ENCODE results near the gene EIF4B. TPM values are rescaled to one million over a fixed set of nuclear protein-coding genes. Genes with fewer than 3 reads are reported as not detected.

Gene EIF4B
- total RNA-seq, result 743 TPM
- polyA plus RNA-seq, result 246 TPM

GRCh38 chr12:53005986-53006809 lies at the start of gene EIF4B:
Gene EIF4B, plus strand, starts transcription at chr12:53006456. Its CDS starts 28 bp downstream, at chr12:53006484.
- DNase-seq (ENCODE audit: extremely low spot score), result peak; percentile 98
- Histone ChIP-seq H3K36me3 (ENCODE audit: insufficient read depth) (no peaks in the 10 kb centered on the region), H3K27ac (ENCODE audit: low read depth) (peak within 1 kb of the TSS; percentile 40), H3K4me1 (ENCODE audit: insufficient read depth) (peaks cover 2% of the 10 kb centered on the region), H3K4me3 (ENCODE audit: low read depth, low read length) (peak within 1 kb of the TSS; percentile 80)
- WGBS, result under 1% methylated on average over 64 of the region's 64 CpGs

DNA sequence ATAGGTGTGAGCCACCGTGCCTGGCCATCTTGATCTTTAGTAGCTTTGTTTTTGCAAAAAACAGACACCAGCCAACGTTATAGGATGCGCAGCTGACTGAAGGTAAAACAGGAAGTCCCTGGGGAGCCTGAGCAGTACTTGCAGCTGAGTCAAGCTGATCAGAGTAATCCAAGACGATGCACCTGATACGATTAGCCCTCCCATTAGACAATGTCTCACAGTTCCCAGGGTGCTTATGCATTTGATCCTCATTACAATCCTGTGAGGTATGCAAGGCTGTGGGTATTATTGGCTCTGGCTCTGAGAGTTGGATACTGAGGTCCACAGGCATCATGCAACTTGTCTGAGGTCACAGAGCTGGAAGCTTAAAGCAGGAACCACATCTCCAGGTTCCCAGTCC lies 49.3 kb upstream of the EIF4B start:
- DNase-seq (ENCODE audit: extremely low spot score), result no peak
- Histone ChIP-seq H3K4me1 (ENCODE audit: insufficient read depth) (no peaks in the 10 kb centered on the region), H3K36me3 (ENCODE audit: insufficient read depth) (no peaks in the 10 kb centered on the region), H3K4me3 (ENCODE audit: low read depth, low read length) (no peak overlapping the region), H3K27ac (ENCODE audit: low read depth) (no peak overlapping the region)
- 54% methylated on average over 5 of the region's 5 CpGs for WGBS

GRCh38 chr12:52964556-52965336 lies 41.5 kb upstream of the EIF4B start:
- H3K27ac ChIP-seq (ENCODE audit: low read depth), result no peak overlapping the region
- WGBS, result 35% methylated on average over 19 of the region's 19 CpGs
- no peak for DNase-seq (ENCODE audit: extremely low spot score)
- H3K4me1 ChIP-seq (ENCODE audit: insufficient read depth), result no peaks in the 10 kb centered on the region
- no peaks in the 10 kb centered on the region for H3K36me3 ChIP-seq (ENCODE audit: insufficient read depth)
- no peak overlapping the region for H3K4me3 ChIP-seq (ENCODE audit: low read depth, low read length)

- no peaks in the 10 kb centered on the region for H3K4me1 ChIP-seq (ENCODE audit: insufficient read depth)
- H3K27ac ChIP-seq (ENCODE audit: low read depth), result no peak overlapping the region
- H3K36me3 ChIP-seq (ENCODE audit: insufficient read depth), result no peaks in the 10 kb centered on the region
- WGBS, result 5% methylated on average over 28 of the region's 28 CpGs
- peak overlapping the region; percentile 33 for H3K4me3 ChIP-seq (ENCODE audit: low read depth, low read length)
- no peak for DNase-seq (ENCODE audit: extremely low spot score)
Measured at GRCh38 chr12:52965337-52965731, 40.9 kb upstream of the EIF4B start.

- no peaks in the 10 kb centered on the region for H3K4me1 ChIP-seq (ENCODE audit: insufficient read depth)
- H3K4me3 ChIP-seq (ENCODE audit: low read depth, low read length), result no peak overlapping the region
- WGBS, result 70% methylated on average over 12 of the region's 12 CpGs
- no peaks in the 10 kb centered on the region for H3K36me3 ChIP-seq (ENCODE audit: insufficient read depth)
- H3K27ac ChIP-seq (ENCODE audit: low read depth), result no peak overlapping the region
- DNase-seq (ENCODE audit: extremely low spot score), result no peak
Measured at GRCh38 chr12:52969166-52969795, 37.0 kb upstream of the EIF4B start.

- Histone ChIP-seq H3K4me3 (ENCODE audit: low read depth, low read length) (no peak overlapping the region), H3K27ac (ENCODE audit: low read depth) (no peak overlapping the region), H3K4me1 (ENCODE audit: insufficient read depth) (no peaks in the 10 kb centered on the region), H3K36me3 (ENCODE audit: insufficient read depth) (no peaks in the 10 kb centered on the region)
- 35% methylated on average over 7 of the region's 7 CpGs for WGBS
- no peak for DNase-seq (ENCODE audit: extremely low spot score)
Measured at GRCh38 chr12:52969828-52970569, 36.3 kb upstream of the EIF4B start.

DNA sequence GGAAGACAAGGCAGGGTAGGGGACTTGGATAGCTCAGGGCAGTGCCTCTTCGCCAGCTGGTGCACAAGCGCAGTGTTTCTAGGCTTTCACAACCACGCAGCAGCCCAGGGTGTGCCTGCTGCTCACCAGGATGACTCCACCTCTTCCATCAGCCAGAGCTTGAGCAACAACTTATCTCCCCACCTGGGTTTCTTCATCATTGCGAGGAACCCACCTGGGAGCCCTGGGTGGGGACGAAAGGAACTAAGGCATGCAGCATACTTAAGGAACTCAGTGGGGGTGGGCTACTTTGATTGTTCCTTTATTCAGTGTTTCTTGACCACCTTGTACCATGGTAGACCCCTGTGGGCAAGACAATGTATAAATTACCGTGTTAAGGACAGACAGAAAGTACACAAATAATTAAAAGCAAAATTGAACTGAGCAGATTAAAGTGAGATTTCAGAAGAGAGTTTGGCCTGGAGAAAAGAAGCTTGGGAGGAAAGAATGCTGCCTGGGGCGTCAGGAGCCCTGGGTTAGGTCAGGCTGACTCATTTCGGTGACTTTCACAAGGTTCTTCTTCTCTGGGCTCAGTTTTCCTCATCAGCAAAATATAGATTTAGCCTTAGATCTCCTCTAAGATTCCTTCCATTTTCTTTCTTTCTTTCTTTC lies 34.5 kb upstream of the EIF4B start:
- 76% methylated on average over 8 of the region's 8 CpGs for WGBS
- Histone ChIP-seq H3K27ac (ENCODE audit: low read depth) (no peak overlapping the region), H3K4me3 (ENCODE audit: low read depth, low read length) (no peak overlapping the region), H3K36me3 (ENCODE audit: insufficient read depth) (no peaks in the 10 kb centered on the region), H3K4me1 (ENCODE audit: insufficient read depth) (no peaks in the 10 kb centered on the region)
- DNase-seq (ENCODE audit: extremely low spot score), result no peak

GRCh38 chr12:52975204-52975603 lies 31.1 kb upstream of the EIF4B start:
- no peak overlapping the region for H3K27ac ChIP-seq (ENCODE audit: low read depth)

GRCh38 chr12:52975820-52976573 lies 30.3 kb upstream of the EIF4B start:
- no peaks in the 10 kb centered on the region for H3K36me3 ChIP-seq (ENCODE audit: insufficient read depth)
- no peak overlapping the region for H3K4me3 ChIP-seq (ENCODE audit: low read depth, low read length)
- no peak for DNase-seq (ENCODE audit: extremely low spot score)
- no peak overlapping the region for H3K27ac ChIP-seq (ENCODE audit: low read depth)
- H3K4me1 ChIP-seq (ENCODE audit: insufficient read depth), result no peaks in the 10 kb centered on the region
- 64% methylated on average over 11 of the region's 11 CpGs for WGBS

More at GRCh38 chr12:52975204-52975603, 31.1 kb upstream of the EIF4B start:
- Histone ChIP-seq H3K4me1 (ENCODE audit: insufficient read depth) (no peaks in the 10 kb centered on the region), H3K4me3 (ENCODE audit: low read depth, low read length) (no peak overlapping the region), H3K36me3 (ENCODE audit: insufficient read depth) (no peaks in the 10 kb centered on the region)
- 58% methylated on average over 3 of the region's 3 CpGs for WGBS
- no peak for DNase-seq (ENCODE audit: extremely low spot score)

GRCh38 chr12:52976574-52977071 lies 29.6 kb upstream of the EIF4B start:
- H3K4me3 ChIP-seq (ENCODE audit: low read depth, low read length), result no peak overlapping the region
- no peak overlapping the region for H3K27ac ChIP-seq (ENCODE audit: low read depth)
- no peak for DNase-seq (ENCODE audit: extremely low spot score)
- 16% methylated on average over 3 of the region's 3 CpGs for WGBS
- H3K36me3 ChIP-seq (ENCODE audit: insufficient read depth), result no peaks in the 10 kb centered on the region
- no peaks in the 10 kb centered on the region for H3K4me1 ChIP-seq (ENCODE audit: insufficient read depth)

DNA sequence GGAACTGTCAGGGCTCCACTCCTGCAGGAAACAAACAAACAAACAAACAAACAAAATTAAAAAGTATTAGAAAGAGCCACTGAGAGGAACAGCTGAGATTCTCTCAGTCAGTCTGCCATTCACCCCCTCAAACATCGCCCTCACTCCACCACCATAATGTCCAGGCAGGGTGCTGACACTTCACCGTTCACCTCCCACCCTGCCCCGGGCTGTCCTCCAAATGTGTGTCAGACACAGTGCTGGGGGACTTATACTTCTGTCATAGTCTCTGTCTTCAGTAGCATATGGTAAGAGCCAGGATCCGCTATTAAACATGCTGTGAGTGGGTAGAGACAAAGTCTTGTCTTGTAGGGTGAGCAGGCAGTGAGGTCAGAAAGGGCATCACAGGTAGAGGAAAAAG lies 29.1 kb upstream of the EIF4B start:
- Histone ChIP-seq H3K4me1 (ENCODE audit: insufficient read depth) (no peaks in the 10 kb centered on the region), H3K27ac (ENCODE audit: low read depth) (no peak overlapping the region), H3K36me3 (ENCODE audit: insufficient read depth) (no peaks in the 10 kb centered on the region), H3K4me3 (ENCODE audit: low read depth, low read length) (no peak overlapping the region)
- WGBS, result 41% methylated on average over 4 of the region's 4 CpGs
- no peak for DNase-seq (ENCODE audit: extremely low spot score)

DNA sequence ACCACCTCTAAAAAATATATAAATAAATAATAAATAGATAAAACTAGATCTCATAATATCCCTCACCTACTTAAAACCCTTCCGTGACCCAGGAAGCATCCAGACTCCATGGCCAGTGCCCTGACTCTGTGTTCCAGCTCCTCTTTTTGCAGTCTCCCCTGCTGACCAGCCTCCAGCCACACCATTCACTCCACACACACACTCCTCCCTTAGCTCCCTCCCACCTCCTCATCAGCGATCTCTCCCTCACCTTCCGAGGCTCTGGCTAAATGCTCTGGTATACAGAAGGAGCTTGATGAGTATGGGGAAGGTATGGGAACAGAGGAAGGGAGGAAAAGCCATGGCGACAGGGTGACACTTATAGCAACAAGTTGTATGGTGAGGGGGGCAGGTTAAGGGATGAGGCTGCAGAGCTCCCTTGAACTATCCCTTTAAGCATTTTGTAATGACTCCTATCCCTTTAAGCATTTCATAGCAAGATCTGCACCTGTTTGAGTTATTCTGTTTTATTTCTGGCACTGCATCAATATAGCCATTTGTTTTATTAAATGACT lies 26.1 kb upstream of the EIF4B start:
- Histone ChIP-seq H3K27ac (ENCODE audit: low read depth) (no peak overlapping the region), H3K4me1 (ENCODE audit: insufficient read depth) (no peaks in the 10 kb centered on the region), H3K36me3 (ENCODE audit: insufficient read depth) (no peaks in the 10 kb centered on the region), H3K4me3 (ENCODE audit: low read depth, low read length) (no peak overlapping the region)
- WGBS, result 61% methylated on average over 4 of the region's 4 CpGs
- no peak for DNase-seq (ENCODE audit: extremely low spot score)
